G401 (cell line): Measurements from ENCODE around the gene SYT9. TPM values are rescaled to one million over a fixed set of nuclear protein-coding genes. Genes with fewer than 3 reads are reported as not detected.

Source experiments
- DNase-seq: peaks from one replicate; pipeline ENCODE4 v3.0.0-alpha.2; 2015; ENCODE audit warnings: low spot score
- in situ Hi-C: cut with HindIII; loops from 2 replicates; pipeline ENCODE4 v1.10.0; 2016; ENCODE audit warnings: low sequenced_read_pairs, mixed read lengths
- total RNA-seq: library from RNA; depleted of rRNA; stranded (reverse); fragments of >200 nt; shearing (Covaris generic); gene quantifications from 2 replicates; pipeline ENCODE4 v1.2.3, GENCODE V29; 2014

SYT9 gene
- total RNA-seq, 1 experiment from 2014 or later = 1.3 TPM

DNA sequence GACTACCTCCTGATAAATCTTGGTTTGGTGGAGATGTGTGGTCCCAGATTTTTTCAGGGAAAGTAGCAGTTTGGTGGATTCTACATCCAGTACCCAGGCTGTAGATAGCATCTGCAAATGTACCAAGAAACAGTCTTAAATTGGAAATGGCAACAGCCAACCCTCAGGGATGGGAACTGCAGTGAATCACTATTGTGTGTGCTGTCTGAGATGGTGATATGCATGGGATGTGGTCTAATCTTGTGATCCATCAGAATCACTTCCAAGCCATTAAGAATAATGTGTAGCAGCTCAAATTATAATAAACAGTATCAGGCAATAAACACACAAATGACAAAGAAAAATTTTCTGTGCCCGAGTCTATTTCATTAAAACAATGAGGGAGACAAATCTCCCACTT, 237.0 kb downstream of the SYT9 start:
- in situ Hi-C loops = no loop called here
- no peak for DNase-seq

DNA sequence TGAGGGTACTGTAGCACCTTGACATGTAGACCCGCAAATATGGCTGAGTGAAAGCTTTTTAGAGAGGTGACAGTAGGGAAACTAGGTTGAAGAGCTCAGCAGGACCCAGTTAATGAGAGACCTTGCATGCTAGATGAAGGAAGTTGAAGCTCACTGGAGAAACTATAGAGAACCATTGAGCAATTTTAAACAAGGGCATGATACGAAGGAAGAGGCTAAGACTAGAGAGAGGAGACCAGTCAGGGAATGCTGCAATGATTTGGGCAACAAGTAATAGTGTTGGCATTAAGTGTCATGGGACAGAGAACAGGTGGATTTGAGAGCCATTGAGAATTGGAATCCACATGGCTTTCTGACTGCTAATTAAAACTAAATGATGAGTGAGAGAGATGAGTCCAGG, 237.7 kb downstream of the SYT9 start:
- no peak for DNase-seq
- in situ Hi-C loops = no loop called here

DNA sequence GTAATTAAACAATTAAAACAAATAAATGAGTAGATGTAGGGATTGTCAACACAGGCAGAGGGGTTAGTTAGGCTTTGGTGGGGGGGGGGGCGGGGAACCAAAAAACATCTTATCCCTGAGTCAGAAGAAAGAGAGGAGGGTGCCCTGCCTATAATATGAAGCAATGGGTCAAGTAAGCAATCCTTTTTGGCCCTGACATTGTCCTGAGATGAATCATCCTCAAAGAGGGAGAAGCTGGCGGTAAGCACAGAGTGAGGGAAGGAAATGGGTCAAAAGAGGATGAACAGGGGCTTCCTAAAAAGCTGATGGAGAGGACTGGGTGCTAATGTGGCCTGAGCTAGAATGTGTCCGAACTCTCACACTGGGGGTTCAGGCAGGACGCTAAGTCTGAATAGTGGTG, 238.3 kb downstream of the SYT9 start:
- no peak for DNase-seq
- in situ Hi-C loops = no loop called here

DNA sequence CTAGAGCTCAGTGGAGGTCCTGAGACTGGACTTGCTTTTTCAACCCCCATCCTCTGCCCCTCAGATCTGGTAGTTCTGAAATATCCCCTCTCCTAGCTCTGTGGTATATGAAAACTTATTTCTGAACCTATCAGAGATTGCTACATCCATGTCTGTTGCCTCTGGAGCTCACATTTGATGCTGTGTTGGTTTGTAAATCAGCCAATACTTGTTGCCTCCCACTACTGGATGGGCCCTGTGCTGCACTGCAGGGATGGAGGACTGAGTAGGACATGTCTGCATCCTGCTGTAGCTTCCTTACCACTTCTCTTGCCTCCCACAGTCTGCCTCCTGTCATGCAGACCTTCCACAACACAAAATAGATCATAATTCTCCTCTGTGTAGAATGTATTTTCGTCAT, 238.8 kb downstream of the SYT9 start:
- in situ Hi-C loops = no loop called here
- DNase-seq = no peak

DNA sequence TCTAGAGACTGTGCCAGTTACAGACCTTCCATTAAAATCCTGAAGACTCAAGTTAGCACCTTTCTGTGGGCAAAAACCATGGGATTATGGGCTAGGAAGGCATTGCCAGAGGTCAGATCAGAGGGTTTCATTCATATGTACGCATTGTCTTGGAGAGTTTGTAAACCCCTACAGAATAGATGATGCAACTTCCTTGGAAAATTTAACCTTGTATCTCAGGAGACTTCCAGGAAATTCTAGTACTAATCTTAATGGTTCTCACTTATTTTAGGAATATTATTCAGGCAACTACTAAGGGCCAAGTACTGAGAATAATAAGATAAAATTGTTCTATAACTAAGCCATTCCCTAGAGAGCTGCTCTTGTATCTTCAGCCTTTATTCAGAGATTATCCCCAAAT, 240.5 kb downstream of the SYT9 start:
- in situ Hi-C loops = no loop called here
- no peak for DNase-seq

DNA sequence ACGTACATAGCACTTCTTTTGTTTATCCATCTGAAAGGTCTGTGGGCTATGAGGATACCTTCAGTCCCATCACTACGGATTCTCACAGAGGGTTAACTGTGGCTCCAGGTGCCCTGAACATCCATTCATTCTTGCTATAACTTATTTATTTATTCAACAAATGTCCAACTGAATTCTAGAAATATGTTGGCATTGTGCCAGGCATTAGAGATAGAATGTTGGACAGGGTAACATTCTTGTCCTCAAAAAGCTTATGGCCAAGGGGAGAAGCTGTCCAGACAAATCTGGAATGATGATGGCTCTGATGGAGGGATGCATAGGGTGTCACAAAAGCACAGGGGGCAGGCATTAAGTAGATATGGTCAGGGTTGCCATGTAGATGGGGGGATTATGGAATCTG, 242.0 kb downstream of the SYT9 start:
- in situ Hi-C loops = no loop called here
- DNase-seq = no peak

DNA sequence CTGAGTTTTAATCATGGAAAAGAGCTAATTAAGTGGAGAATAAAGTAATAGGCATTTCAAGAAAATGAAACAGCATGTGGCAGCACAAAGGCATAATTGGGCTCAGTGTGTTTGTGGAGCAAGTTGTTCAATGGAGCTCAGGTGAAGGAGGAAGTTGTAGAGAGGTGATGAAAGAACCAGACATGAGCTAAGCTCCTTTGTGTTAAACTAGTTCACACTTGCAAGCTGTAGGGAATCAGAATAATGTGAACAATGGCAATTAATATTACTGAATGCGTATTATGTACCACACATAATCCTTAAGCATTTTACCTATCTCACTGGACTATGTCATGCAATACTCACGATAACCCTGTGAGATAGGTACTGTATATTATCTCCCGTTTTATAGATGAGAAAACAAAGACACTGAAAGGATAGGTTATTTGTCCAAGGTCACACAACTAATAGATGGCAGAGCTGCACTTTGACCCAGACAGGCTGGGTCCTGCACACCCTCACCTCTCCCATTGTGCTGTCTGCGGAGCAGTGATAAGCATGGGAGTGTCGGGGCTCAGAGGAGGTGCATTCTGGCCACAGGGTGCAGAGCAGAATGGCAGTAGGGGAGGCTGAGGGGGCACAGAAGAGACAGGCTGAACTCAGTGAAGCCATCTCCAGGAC, 242.5 kb downstream of the SYT9 start:
- in situ Hi-C loops = no loop called here
- DNase-seq = no peak

DNA sequence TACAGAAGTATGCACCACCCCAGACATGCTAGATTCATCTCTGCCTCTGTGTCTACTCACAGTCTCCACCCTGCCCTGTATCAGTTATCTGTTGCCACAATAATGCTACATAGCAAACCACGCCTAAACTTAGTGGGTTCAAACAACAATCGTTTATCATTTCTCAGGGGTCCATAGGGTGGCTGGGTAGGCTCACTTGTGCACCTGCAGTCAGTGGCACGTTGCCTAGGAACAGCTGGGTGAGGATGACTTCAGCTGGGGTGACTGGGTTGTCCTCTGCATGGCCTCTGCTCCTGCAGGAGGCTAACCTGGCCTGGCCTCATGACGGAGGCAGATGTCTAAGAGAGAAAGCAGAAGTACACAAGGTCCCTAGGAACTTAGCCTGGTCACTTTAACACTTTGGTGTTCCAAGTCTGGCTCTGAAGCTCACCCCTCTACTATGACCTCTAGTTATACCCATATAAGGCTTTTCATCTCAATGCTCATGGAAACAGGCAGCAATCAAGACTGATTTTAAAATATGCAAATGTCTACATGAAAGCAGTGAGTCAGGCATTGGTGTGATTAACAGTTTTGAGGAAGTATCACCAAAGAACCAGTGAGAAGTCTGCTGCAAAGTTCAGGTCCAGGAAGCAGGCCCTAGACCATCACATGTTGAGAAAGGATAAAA, 244.3 kb downstream of the SYT9 start:
- in situ Hi-C loops = no loop called here
- DNase-seq = no peak

DNA sequence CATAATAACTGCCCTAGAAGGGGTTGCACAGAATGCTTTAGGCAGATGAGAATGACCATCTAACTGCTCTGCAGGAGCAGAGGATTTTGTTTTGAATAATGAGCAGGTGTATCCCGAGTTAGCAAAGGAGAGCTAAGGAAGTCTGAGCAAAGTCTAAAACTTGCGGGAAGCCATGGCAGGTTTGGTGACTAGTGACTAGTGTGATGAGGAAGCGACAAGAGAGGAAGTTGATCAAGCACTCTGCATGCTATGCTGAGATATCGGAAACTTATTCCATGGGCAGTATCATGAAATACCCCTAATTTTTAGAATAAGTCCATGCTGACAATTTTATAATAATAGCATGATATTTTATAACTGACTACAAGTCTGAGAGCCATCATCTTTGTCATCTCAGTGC, 246.5 kb downstream of the SYT9 start:
- DNase-seq = no peak
- in situ Hi-C loops = no loop called here

DNA sequence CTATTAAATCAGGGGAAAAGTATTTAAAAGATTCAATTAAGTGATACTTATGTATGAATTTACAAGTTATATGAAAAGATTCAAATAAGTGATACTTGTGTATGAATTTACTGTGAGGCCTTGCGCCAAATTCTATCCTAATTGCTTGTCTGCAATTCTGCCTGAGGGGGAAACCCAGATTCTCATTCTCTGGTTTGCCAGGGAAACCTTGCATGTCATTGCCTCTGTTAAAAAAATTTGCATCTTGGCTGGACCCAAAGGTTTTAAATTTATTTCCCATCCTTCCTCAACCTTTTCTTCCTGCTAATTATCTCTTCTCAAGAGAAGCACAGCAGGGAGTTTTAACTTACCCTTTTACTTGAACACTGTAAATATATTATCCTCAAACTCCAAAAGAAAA, 247.4 kb downstream of the SYT9 start:
- DNase-seq = no peak
- in situ Hi-C loops = no loop called here

DNA sequence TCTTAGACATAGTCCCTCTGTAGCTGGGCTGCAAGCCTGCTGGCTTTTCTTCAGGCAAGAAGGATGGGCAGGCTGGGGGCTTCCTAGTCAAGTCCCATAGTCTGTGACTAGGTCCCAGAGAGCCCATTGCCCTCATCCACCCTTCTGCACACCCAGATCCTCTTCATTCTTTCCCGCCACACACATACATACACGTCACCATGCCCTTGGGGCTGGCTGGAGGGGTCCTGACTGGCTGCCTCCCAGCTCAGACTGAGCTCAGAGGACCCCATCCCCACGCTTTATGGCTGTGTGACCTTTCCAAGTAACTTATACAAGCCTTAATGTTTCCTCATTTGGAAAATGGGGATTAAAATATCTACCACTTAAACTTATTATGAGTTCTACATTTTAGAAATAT, 248.5 kb downstream of the SYT9 start:
- no peak for DNase-seq
- in situ Hi-C loops = no loop called here

DNA sequence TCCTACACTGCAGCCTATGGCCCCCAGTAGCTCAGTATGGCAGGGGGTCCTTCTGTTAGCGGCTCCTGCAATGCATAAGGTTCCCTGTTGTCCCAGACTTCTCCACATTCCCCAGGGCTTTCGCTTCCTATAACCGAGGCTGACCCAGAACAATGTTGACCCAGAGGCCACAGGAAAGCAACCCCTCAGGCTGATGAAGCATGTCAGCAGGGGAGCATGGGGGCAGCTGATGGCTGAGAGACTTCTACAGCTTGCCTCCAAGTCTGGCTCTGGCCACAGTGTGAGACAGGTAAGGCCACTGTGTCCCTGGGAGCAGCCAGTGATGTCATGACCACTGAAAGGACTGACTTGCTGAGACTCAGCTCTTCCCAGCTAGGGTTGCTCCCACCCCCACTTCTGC, 249.5 kb downstream of the SYT9 start:
- in situ Hi-C loops = no loop called here
- DNase-seq = no peak

DNA sequence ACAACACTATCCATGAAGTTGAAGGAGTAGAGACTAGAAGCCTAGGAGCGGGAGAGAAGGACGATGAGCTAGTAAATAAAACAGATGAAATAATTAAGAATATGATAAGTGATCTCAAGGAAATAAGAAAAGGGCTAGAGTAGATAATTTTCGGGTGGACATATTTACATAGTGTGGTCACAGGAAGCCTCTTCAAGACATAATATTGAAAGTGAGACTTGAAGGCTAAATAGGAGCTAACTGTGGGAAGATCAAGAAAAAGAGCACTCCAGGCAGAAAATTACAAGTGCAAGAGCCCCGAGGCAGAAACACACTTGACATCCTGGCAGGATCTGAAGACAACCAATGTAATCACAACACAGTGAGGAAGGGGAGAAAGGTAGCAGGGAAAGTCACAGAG, 250.2 kb downstream of the SYT9 start:
- DNase-seq = no peak
- in situ Hi-C loops = no loop called here

DNA sequence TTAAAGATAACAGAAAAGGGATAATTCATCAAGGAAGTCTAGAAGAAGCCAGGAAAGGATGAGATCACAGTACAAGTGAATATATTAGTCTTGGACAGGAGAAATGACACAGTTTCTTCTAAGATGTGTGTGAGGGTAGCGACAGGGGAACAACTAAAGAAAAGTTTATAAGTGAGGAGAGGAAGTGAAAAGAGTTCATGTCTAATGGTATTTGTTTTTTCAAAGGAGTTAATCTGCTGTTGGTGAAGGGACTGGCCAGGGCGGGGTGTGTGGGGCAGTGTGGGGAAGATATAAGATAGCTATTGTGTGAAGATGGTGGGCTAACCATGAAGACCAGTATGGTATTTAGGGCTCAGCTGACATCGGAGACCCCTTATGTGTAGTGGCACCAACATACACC, 254.5 kb downstream of the SYT9 start:
- in situ Hi-C loops = no loop called here
- DNase-seq = no peak

DNA sequence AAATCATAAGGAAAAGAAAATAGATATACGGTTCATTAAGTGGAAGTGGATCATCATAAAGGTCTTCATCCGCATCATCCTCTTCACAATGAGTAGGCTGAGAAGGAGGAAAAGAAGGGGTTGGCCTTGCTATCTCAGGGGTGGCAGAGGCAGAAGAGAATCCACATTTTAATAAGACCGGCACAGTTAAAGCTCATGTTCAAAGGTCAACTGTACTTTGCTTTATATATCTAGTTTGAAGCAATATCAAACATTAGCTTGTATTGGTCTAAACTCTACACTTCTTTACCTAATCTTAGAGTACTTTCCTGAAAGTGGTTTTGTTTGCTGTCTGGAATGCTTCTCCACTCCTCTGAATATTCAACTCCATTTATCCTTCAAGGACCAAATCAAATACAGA, 256.4 kb downstream of the SYT9 start:
- no peak for DNase-seq
- in situ Hi-C loops = no loop called here

DNA sequence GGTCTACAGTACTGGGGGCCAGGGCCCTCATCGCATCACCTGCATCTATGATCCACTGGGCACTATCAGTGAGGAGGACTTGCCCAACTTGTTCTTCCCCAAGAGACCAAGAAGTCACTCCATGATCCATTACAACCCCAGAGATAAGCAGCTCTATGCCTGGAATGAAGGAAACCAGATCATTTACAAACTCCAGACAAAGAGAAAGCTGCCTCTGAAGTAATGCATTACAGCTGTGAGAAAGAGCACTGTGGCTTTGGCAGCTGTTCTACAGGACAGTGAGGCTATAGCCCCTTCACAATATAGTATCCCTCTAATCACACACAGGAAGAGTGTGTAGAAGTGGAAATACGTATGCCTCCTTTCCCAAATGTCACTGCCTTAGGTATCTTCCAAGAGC, 258.3 kb downstream of the SYT9 start:
- in situ Hi-C loops = no loop called here
- DNase-seq = no peak

DNA sequence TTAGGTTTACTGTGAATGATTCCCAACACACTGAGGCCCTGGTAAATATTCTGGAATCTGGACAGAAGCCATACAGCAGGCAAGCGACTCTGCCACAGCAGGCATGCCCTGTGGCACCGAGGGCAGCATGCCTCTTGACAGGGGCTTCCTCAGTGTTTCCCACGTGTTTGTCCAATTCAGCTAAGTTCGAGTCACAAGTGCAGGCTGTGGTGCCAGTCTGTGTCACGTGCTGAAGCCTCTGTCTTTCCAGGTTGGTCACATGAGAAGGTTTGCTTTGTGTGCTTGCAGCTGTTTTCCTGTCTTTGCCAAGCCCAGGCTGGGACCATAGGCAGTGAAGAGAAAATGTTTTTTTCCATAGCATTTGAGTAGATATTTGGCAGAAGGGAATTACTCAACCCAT, 259.7 kb downstream of the SYT9 start:
- no peak for DNase-seq
- in situ Hi-C loops = no loop called here

DNA sequence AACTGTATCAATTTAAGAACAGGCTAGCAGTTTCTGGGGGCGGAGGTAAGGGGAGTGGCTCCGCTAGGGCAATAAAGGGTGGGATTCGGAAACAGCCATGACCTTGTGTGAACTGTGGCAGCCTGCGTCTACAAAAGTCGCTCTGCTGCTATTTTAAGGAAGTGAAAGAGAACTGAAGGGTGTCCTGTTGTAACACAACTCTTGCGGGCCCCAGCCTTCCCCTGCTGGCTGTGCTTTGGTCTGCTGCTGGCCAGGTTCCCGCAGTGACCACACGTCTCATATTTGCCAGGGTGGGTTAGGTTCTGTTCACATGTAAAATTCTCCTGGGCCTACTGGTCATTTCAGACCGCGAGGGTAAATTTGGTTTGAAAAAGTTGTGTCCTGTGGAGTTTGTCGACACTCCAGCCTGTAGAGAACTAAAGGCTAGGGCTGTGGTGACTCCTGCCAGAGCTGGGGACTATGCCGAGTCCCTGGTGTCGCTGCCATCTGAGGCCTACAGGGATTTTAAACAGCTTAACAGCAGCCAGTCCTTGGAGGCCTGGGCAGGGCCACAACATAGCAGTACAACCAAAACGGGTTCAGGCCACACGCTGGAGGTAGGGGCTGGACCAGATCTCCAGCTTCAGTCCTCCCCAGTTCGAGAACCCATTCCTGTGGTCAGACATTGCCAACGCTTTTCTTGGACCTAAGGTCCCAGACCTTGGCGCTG, 261.0 kb downstream of the SYT9 start:
- no peak for DNase-seq
- in situ Hi-C loops = no loop called here

DNA sequence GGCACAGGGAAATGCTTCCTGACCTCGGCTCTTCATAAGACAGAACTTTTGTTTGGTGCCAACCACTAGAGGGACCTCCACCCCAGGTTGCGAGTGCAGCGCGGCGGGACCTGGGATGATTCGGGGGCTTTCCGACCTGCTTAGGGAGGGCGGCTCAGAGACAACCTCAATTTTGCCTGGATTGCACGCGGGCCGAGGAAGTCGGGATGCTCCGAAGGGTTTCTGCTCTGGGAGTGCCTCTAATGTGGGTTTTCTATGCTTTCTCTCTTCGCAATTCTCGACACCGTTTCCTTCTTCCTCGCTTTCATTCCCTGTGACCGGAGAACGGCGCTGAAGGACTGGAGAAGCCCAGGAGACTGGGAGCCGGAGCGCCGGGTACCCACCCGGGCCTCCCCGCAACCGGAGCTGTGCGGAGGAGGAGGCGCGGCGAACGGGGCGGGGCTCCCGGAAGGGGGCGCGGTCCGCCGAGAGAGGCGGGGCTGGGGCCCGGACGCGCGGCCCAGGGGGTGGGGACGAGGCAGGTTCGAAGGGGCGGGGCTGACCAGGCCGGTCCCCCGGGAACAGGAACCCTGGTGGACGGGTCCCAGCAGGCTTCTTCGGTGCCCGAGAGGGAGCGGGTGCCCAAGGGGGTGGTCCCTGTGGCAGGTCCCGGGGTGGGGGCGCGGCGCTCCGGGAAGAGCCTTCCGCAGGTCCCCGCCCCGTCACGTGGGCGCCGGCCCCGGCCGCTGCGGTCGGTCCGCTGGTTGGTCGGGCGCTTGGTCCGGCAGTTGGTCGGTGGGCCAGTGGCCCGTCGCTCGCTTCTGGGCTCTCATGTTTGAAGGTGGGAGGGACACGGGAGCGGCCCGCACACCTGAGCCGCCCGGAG, 261.8 kb downstream of the SYT9 start, which contains the start of gene PPFIBP2:
Gene PPFIBP2, plus strand, starts transcription at position 766 of the 865 bp plus-strand sequence. CDS start 35,477 bp downstream, outside the sequence.
- DNase-seq = peak; percentile 77
- in situ Hi-C loops = no loop called here
